NCI-H345 treated with DMSO at 0.1 percent for 48 hours (cell line): ENCODE measurements around the gene ANKRD53.
"Not testable (repeated sequence)": the region's sequence is repeated elsewhere in the genome, so short reads cannot be mapped to it uniquely, and the experiment has no call there.

Source experiments
- DNase-seq: peaks from one replicate; lab custom pipeline; 2025; ENCODE audit not compliant: unreplicated experiment; lab: John Stamatoyannopoulos, UW

Gene ANKRD53

DNA sequence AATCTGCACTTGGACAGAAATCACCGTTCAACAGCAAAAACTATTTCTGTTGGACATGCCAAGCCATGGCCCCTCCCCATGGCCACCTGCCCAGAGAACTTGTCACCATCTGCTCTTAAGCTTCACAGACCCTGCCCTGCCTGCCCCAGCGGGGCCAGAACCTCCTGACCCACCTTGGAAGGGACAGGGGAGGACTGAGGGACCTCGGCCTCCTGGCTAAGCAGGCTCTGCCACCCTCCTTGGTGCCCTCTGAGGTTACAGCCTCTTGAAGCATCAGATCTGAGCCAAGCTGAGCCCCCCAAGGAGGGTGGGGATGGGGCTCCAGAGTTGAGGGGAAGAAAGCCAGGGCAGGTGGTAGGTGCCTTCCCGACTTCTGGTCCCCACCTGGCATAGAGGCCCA is 9.7 kb downstream of the ANKRD53 start:
- DNase-seq, result no peak

DNA sequence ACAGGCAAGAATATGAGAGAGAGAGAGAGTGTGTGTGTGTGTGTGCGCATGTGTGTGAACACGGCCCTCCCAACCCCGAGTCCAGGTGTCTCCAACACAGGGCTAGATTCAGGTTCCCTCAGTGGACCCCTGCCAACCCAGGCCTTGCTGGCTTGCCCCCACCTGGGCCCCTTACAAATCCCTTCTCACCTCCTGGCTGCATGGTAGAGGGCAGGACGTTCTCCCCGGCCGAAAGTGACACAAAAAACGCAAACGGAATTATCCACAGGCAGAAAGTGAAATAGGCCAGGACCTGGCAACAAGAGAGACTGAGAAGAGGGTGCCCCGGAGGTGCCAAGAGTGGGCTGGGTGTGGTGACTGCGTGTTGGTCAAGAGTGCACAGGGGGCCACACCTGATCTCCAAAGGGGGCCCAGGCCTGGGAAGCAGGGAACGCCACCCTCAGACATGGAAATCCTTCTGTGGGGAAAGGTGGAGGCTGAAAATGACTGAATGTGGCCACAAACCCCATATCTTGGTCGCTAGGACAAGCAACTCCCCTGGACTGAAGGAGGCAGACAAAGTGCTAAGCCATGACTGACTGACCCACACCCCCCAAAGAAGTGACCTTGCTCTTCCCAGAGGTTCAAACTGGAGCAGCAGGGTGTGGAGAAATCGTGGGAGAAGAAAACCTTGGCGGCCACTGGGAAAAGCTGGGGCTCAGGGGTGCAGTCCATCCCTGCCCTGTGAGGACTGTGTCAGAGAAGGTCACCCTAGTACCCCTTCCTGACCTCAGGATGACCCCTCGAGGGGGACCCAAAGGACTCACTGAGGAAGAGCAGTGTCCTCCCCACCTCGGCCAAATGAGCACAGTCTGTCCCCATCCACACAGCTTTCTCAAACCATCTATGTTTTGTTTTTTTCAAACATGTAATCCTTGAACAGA is 10.6 kb downstream of the ANKRD53 start:
- no peak for DNase-seq

DNA sequence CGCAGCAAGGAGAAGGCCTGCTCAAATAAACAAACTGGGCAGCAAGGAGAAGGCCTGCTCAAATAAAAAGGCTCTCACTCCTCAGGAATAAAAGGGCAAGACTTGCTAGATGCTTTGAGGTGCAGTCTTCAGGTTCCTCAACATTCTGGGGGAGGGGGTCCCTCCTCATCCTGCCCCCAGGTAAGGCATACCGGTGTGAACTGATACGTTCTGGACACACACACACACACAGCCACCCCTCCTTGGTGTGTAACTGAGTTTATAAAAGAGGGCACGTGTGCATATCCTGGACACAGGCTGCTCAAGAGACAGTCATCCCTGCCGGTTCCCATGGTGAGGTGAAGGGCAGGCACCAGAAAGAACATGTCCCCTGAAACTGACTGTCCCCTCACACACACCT is 11.8 kb downstream of the ANKRD53 start:
- DNase-seq, result no peak

DNA sequence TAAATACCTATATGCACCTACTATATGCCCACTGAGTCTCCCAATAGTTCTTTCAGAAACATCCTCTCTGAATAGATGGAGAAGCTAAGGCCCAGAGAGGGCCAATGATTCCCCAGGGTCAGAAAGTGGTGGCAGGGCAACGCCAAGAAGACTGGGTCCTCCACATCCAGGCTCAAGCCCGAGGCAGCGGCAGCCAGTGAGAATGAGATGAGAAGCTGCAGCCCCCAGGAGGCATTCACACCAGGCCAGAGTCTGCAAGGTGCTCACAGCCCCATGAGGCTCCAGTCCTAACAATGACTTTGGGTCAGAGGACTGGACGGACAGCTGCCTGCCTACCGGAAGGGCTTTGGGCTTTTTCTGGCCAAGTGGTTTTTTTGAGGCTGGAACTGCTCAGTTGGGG is 12.7 kb downstream of the ANKRD53 start:
- no peak for DNase-seq

DNA sequence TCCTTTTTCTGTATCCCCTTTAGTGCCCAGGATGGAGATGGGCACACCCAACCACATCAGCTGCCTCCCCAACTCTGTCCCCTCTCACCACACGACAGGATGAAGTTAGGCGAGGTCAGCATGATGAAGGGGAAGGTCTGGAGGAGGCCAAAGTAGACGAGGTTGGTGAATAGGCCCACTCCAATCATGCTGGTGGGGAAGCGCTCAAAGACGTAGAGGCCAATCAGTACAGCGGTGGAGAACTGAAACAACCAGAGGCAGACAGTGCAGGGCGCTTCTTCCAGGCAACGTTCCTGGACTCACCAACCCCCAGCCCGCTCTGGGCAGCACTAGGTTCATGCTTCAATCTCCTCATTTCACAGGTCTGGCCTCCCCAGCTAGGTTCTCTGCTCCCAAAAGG is 13.3 kb downstream of the ANKRD53 start:
- no peak for DNase-seq

DNA sequence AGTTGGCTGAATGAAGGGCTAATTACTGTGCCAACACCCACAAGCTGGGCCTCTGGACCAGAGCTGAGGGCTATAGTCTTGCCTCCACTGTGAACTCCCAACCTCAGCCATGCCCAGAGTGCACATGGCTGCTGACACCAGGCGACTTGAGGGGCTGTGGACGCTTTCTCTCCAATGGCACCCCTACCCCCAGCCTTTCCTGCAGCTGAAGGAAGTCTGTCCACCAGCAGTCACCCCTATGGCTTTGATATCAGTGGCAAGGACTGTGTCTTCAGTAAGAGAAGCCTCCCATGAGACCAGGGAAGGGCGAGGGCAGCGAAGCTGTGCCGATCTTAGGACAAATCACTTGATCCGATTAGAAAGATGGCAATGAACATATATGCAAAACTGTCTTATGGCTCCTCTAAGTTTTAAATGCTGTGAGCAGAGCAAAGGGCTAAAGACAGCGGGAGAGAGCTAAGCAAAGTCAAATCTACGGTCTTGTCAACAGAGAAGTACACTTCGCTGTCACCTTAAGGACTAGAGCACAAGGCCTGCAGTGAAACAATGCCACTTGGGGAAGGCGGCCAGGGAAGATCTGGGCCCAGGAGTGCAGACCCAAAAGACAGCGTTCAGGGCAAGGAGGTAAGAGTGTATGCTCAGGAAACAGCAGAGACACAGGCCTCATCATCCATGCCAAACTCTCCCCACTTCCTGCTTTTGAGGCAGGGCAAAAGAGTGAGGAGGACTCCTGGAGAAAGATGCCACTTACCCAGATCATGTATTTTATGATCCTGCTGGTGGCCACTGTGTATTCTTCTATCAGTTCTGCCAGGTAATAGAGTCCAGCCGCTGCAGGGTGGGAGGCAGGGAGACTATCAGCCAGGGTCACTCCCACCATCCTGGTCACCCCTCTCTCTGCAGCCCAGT is 14.8 kb downstream of the ANKRD53 start:
- DNase-seq, result no peak

DNA sequence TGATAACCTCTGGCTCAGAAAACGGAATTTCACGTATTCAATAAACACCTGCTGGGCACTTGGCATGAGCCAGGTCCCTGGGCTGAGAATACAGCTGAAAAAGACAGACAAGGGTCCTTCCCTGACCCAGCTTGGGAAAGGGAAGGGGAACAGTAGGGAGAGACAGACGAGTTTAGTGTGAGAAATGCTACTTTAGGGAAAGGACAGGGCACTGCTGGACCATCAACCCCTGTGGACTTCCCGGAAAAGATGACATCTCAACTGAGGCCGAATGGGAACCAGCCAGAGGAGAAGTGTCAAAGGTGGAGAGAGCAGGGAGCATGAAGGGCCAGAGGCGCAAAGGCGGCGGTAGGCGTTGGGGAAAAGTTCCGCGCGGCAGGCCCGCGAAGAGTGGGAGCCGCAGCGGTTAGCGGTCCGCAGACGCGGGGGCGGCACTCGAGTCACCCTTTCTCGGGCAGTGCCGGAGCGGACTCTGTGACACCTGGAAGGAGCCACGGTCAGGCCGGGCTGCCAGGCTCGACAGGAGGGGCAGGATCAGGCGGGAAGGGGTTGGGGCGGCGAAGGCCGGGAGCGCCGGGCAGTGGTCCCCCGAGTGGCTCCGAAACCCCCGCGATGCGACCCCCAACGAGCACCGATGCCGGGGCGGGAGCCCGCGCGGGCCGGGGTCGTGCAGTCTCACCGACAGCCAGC is 15.7 kb downstream of the ANKRD53 start:
- no peak for DNase-seq

DNA sequence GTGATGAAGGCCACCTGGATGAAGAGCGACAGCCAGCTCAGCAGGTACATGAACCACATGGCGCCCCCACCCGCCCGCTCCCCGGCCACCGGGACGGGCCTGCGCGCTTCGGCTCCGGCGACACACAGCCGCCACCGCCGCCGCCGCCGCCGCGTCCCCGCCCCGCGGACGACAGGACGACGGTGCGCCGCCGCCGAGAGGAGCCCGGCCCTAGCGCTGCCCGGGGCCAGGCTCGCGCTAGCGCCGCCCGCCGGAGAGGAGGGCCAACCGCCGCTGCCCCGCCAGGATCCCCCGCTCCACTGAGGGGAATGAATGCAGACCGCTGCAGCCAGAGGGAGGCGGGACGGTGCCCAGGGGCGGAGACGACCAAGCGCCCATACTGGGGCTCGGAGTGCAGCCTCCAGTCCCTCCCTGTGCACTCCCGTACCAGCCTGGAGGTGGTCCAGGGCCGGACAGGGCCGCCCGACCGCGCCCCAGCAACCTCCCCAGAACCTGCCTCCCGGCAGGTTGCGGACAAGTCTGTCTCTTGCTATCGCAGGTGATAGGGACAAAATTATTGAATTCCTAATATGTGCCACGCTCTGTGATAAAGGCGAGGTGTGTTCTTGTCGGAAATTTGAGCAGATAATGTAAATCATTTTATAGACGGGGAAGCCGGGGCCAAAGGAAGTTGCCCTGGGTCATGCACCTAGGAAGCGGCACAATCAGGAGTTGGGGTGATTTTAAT is 16.4 kb downstream of the ANKRD53 start, which contains the start of gene TEX261:
TSS of gene TEX261 (minus strand) at position 175 of the 727 bp plus-strand sequence. CDS start at position 59, 116 bp downstream.
- peak; percentile 84 for DNase-seq

DNA sequence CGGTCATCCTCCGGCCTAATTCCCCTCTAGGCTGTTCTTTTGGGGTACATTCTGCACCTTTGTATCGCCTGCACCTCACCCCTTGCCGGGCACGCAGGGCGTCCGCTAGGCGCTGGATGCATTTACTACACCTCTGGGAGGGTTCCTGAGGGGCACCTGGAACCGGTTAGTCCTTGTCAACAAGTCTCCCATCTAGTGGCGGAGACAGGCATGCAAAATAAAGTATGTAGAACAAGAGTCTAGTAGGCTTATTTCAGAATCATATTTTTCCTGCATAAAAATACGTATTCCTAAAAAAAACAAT is 16.9 kb downstream of the ANKRD53 start:
- DNase-seq, result peak; percentile 51

DNA sequence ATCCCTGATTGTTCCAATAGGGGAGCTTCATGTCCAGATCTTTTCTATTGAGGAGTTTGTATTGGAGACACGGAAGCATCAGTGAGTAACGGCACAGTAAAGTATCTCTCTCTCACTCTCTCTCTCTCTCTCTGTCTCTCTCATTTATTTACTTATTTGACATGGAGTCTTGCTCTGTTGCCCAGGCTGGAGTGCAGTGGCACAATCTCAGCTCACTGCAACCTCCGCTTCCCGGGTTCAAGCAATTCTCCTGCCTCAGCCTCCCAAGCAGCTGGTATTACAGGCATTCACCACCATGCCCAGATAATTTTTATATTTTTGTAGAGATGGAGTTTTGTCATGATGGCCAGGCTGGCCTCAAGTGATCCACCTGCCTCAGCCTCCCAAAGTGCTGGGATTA is 20.5 kb downstream of the ANKRD53 start:
- not testable (repeated sequence) for DNase-seq

DNA sequence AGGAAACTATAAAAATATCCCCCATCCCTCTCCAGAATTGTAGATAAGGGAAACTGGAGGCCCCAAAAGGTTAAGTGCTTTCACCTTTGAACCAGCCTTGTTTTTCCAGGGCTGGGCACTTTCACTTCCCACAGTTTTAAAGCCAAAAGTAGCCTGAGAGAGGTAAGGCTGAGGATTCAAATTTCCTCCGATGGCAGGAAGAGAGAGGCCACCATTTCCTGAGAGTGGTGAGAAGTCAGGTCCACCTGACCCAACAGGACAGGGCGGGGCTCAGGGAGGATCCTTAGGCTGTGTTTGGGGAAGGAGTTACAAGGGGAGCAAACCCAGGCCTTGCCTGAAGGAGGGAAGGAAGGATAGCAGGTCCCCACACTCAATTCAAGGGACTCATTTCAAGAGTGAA is 20.9 kb downstream of the ANKRD53 start:
- no peak for DNase-seq

DNA sequence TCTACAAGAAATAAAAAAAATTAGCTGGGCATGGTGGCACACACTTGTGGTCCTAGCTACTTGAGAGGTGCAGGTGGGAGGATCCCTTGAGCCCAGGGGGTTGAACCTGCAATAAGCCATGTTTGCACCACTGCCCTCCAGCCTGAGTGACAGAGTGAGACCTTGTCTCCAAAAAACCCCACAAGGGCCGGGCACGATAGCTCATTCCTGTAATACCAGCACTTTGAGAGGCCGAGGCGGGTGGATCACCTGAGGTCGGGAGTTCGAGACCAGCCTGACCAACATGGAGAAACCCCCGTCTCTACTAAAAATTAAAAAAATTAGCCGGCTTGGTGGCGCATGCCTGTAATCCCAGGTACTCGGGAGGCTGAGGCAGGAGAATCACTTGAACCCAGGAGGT is 21.5 kb downstream of the ANKRD53 start:
- DNase-seq, result not testable (repeated sequence)

DNA sequence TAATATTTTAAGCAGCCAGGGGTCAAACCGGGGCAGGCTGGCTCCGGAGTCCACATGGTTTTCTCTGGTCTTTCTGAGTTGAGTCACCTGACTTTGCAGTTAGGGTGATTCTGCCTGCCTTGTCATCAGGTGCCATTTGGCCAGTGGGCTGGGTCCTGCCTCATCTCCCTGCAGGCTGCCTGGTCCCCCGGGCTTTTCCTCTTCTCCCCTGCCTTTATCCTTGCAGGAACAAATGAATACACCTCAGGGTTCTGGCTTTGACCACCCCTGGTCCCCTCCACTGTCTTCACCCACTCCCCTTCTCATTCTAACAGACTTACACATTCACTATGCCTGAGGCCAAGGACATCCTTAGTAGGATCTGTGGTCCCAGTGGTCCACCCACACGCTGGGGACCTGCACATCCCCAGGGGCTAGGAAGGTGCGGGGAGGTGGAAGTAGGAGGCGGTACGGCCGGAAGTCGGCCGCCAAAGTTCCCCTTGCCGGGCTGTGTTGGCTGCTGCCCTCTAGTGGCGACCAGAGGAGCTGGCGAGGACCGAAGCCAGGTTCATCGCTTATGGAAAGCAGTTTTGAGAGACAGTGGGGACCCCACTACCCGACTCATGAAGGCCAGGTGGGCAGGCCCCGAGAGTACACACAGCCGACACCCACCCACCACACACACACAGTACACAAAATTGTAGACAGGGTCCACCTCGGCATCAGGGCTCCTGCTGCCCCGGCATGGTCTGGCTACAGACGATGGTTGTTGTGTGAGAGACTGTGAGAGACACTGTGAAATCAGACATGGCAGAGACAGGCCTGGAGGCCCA is 22.6 kb downstream of the ANKRD53 start:
- peak; percentile 51 for DNase-seq

DNA sequence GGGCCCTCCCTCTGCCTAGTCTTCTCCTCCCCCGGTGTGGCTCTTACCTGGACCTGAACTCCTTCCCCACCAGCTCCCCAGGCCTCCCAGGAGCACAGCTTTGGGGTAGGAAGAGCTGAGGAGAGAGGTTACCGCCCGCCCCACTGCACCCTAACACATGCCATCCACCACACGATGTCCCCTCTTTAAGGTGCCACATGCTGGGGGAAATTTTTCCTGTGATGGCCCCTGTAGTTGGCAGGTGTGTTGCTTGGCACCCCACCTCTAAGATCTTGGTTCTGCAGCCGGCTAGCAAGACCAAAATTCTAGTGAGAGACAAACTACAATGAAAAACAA is 23.1 kb downstream of the ANKRD53 start:
- DNase-seq, result no peak

DNA sequence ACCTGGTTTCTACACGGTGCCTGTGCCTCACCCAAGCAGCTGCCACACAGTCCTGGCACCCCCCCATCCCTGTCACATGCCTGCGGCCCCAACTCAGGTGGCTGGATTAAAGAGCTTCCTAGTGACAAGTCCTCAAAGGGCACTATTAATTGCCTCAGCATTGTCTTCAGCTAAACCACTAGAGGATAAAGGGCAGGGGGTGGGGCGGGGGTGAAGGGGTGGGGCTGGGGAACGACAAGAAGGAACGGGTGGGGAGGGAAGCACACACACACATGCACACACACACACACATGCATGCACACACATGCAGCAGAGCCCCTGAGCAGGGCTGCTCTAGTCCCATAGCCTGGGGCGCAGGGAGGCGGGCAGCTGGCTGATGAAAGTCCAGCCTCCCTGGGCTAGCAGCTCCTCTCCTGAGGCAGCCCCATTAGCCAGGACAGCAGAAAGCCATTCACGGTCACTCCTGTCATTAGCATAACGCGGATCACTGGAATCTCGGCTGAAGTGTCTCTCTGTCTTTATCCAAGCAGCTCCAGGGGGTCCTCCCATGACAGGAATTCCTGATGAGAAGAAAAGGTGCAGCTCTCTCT is 23.6 kb downstream of the ANKRD53 start:
- DNase-seq, result peak; percentile 48

DNA sequence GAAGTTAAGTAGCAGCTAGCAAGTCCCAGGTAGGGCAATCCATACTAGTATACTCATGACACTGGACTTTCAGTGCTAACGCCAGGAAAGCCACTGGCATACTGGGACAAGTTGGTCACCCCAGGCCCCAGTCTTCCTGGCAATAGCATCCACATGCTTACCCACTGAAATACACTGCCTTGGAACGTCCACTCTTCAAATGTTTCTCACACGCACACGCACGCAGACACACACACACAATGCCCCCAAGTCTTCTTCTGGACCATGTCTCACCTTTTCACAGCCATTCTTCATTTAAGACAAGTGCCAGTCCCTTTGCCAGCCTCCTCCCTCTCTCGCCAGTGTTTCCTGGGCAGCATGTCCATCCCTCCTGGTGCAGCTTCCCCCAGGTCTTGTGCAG is 25.0 kb downstream of the ANKRD53 start:
- DNase-seq, result no peak

DNA sequence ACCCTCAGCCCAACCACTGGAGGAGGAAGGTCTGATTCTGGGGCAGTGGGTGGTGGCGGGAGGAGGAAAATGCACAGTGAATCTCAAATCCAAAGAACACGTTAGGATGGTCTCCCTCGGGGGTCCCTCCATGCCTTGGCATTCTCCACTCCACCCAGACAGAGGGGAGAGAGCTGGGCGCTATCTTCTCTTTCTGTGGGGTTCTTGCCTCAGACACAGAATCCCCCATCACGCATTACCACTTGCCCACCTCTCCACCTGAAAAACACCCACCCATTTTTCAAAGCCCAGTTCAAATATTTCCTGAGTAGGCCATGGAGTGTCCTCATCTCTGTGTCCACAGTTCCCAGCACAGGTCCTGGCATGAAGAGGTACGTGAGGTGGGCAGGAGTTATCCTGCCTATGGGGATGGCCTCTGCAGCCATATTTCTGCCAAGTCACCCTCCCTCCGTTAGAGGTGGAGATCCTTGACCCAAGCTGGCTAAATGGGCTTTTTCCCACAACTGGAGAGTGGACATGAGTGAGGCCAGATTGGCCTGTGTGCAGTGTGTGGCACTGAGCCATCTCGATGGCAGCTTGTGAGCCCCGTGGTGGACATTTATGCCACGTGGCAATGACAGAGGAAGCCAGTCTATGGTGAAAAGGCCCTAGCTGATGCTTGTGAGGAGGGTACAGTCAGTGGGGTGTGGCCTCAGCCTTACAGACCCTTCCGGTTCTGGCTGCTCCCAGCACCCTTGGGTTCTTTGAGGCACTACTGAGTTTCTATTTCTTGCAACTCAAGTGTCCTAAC is 25.7 kb downstream of the ANKRD53 start:
- DNase-seq, result no peak

DNA sequence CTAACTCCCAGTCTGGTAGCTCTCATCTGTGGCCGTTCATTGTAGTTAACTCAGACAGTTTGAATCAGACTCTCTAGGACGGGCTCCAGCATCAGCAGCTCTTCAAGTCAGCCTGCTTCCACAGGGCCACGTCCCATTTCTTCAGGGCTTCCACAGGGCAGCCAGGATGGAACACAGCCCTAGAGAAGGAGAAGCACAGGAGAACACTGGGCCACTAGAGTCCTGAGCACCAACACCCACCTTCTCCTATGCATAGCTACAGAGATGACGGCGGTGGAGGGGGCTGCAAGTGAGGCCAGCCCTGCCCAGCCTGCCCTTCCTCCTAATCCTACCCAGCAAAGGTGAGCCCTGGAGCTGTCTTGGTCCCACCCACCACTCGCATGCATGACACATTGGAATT is 26.4 kb downstream of the ANKRD53 start:
- DNase-seq, result no peak
